Keratinocyte (primary cell): ENCODE measurements around the gene MRPS14. TPM values are rescaled to one million over a fixed set of nuclear protein-coding genes. Genes with fewer than 3 reads are reported as not detected.

Experiments used
- DNase-seq: peaks from one replicate; pipeline ENCODE4 v3.0.0-alpha.2; 2011; ENCODE audit warnings: low read depth, missing footprints, low spot score
- FAIRE-seq: peaks from 2 replicates; lab custom pipeline; 2011; peaks lifted over from hg19 to GRCh38; lab: Jason Lieb, UNC
- H2AFZ ChIP-seq: 2 replicates; pipeline ENCODE4 v1.6.0; 2012; ENCODE audit warnings: low read length, control low read depth, inconsistent platforms; ENCODE audit not compliant: control insufficient read depth
- H3K27ac ChIP-seq: 2 replicates; pipeline ENCODE4 v1.5.1; 2011; ENCODE audit warnings: low read length; ENCODE audit not compliant: control insufficient read depth, insufficient read depth
- H3K27me3 ChIP-seq: 3 replicates; pipeline ENCODE4 v1.6.0; 2011; ENCODE audit warnings: low read length; ENCODE audit not compliant: control insufficient read depth, insufficient read depth; ENCODE audit errors: extremely low read depth
- H3K36me3 ChIP-seq, 2 experiments: 2 replicates in 1 of 2; 3 replicates in 1 of 2; pipeline ENCODE4 v1.5.1; 2011; ENCODE audit warnings: low read length in 2 of 2, mild to moderate bottlenecking in 1 of 2; ENCODE audit not compliant: control insufficient read depth in 2 of 2, insufficient read depth in 2 of 2; ENCODE audit errors: extremely low read depth in 1 of 2
- H3K4me1 ChIP-seq: 3 replicates; pipeline ENCODE4 v1.5.1; 2011; ENCODE audit warnings: low read length; ENCODE audit not compliant: control insufficient read depth, insufficient read depth; ENCODE audit errors: extremely low read depth
- H3K4me2 ChIP-seq: 3 replicates; pipeline ENCODE4 v1.6.0; 2011; ENCODE audit warnings: low read depth, low read length; ENCODE audit not compliant: control insufficient read depth, insufficient read depth; ENCODE audit errors: extremely low read depth
- H3K4me3 ChIP-seq, 3 experiments: fragments of 200-600 bp in 1 of 3; sonication (generic) in 1 of 3; 2 replicates in 2 of 3; 3 replicates in 1 of 3; pipeline ENCODE4 v1.5.1; 2011 to 2016; ENCODE audit warnings: low read length in 3 of 3, mild to moderate bottlenecking in 3 of 3, control low read depth in 2 of 3, inconsistent platforms in 1 of 3, low read depth in 1 of 3, mixed read lengths in 1 of 3, mixed run types in 1 of 3, moderate library complexity in 1 of 3; ENCODE audit not compliant: control insufficient read depth in 2 of 3, insufficient read depth in 2 of 3; ENCODE audit errors: extremely low read depth in 1 of 3
- H3K79me2 ChIP-seq: 2 replicates; pipeline ENCODE4 v1.6.0; 2012; ENCODE audit warnings: low read length; ENCODE audit not compliant: control insufficient read depth, insufficient read depth
- H3K9ac ChIP-seq: 3 replicates; pipeline ENCODE4 v1.6.0; 2011; ENCODE audit warnings: low read length; ENCODE audit not compliant: control insufficient read depth, insufficient read depth; ENCODE audit errors: extremely low read depth
- H3K9me1 ChIP-seq: 3 replicates; pipeline ENCODE4 v1.6.0; 2011; ENCODE audit warnings: low read length; ENCODE audit not compliant: control insufficient read depth, insufficient read depth; ENCODE audit errors: extremely low read depth
- H3K9me3 ChIP-seq: 2 replicates; pipeline ENCODE4 v1.5.1; 2012; ENCODE audit warnings: low read depth, low read length; ENCODE audit not compliant: control insufficient read depth
- H4K20me1 ChIP-seq: 3 replicates; pipeline ENCODE4 v1.6.0; 2011; ENCODE audit warnings: low read length; ENCODE audit not compliant: control insufficient read depth, insufficient read depth; ENCODE audit errors: extremely low read depth
- EZH2 ChIP-seq: IDR thresholded peaks from one replicate; pipeline ENCODE4 v1.6.1; 2012; ENCODE audit warnings: inconsistent platforms, mild to moderate bottlenecking, low read length, moderate library complexity
- dilution Hi-C: fragments of 300-500 bp; cut with MboI; formaldehyde crosslinking; loops from one replicate; pipeline ENCODE4 v1.7.0; 2020; ENCODE audit warnings: low sequenced_read_pairs; ENCODE audit not compliant: extremely low pct_ligation_motif_present
- polyA plus RNA-seq, 5 experiments: library from polyadenylated mRNA; depleted of rRNA in 3 of 5; stranded (reverse) in 3 of 5; stranded (forward) in 1 of 5; unstranded in 1 of 5; fragments of >200 nt; gene quantifications; 1 replicate in 1 of 5; 2 replicates in 3 of 5; 3 replicates in 1 of 5; pipeline versions ENCODE4 v1.2.1 to v1.2.3, GENCODE V29; 2011 to 2012; ENCODE audit warnings: missing spikeins in 2 of 5, low read depth in 1 of 5, low replicate concordance in 1 of 5
- TF ChIP-seq, protein P1 (sequence below), 3 experiments: IDR thresholded peaks in 1 of 3; conservative IDR thresholded peaks in 1 of 3; optimal IDR thresholded peaks in 1 of 3; 2 replicates in 2 of 3; 3 replicates in 1 of 3; pipeline versions ENCODE3 to v1.5.1; 2011; ENCODE audit warnings: low read length in 3 of 3, mild to moderate bottlenecking in 3 of 3, moderate library complexity in 2 of 3, control low read depth in 1 of 3, inconsistent platforms in 1 of 3; ENCODE audit not compliant: insufficient read depth in 2 of 3; ENCODE audit errors: extremely low read depth in 1 of 3

MRPS14 gene
- polyA plus RNA-seq, 1 donor (not counting 4 experiments of a cell fraction or from before 2014, with no cell fraction given): 35.2 TPM

- Histone ChIP-seq H3K4me1 (peaks cover 19% of the 10 kb centered on the region), H3K9me1 (no peaks in the 10 kb centered on the region), H3K79me2 (peaks cover 34% of the 10 kb centered on the region), H3K27me3 (no peaks in the 10 kb centered on the region), H3K4me2 (no peak overlapping the region), H3K36me3 (peaks cover 5 to 6% of the 10 kb centered on the region in 2 experiments), H3K27ac (no peak overlapping the region), H2AFZ (no peak overlapping the region), H3K9ac (no peak overlapping the region), H3K4me3 (no peak overlapping the region), H4K20me1 (no peaks in the 10 kb centered on the region), H3K9me3 (no peaks in the 10 kb centered on the region)
- FAIRE-seq (no peak), DNase-seq (no peak)
- TF ChIP-seq EZH2: no peak
- TF ChIP-seq, protein P1, sequence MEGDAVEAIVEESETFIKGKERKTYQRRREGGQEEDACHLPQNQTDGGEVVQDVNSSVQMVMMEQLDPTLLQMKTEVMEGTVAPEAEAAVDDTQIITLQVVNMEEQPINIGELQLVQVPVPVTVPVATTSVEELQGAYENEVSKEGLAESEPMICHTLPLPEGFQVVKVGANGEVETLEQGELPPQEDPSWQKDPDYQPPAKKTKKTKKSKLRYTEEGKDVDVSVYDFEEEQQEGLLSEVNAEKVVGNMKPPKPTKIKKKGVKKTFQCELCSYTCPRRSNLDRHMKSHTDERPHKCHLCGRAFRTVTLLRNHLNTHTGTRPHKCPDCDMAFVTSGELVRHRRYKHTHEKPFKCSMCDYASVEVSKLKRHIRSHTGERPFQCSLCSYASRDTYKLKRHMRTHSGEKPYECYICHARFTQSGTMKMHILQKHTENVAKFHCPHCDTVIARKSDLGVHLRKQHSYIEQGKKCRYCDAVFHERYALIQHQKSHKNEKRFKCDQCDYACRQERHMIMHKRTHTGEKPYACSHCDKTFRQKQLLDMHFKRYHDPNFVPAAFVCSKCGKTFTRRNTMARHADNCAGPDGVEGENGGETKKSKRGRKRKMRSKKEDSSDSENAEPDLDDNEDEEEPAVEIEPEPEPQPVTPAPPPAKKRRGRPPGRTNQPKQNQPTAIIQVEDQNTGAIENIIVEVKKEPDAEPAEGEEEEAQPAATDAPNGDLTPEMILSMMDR (optimal IDR thresholded peaks at IDR 0.05 in 1 of 3, IDR thresholded peaks at IDR 0.05 in 1 of 3, conservative IDR thresholded peaks at IDR 0.05 in 1 of 3; ENCODE audit: extremely low read depth in 1 of 3, insufficient read depth in 2 of 3, low read length in 3 of 3): no peak
- dilution Hi-C loops: no loop called here
These were observed 3.7 kb downstream of the MRPS14 start for GRCh38 chr1:175019524-175019923.

DNA sequence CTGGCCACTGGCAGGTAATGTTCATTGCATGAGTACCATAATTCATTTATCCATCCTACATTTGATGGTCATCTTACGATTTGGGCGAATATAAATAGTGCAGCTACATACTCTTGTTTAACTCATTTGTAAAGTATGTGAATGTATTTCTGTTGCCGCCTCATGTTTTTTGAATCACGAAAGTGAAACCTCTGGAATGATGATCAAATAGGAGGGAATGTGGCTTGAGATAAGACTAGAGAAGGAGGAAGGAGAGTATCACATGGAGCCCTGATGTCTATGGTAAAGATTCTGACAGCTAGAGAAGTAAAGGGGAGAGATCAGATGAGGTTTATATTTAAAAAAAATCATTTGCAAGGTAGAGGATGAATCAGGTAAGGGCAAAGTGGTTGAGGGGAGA lies 8.0 kb downstream of the MRPS14 start:
- peaks cover 10 to 11% of the 10 kb centered on the region in 2 experiments for H3K36me3 ChIP-seq
- no peak overlapping the region for H3K9ac ChIP-seq
- no peaks in the 10 kb centered on the region for H4K20me1 ChIP-seq
- H3K4me3 ChIP-seq: no peak overlapping the region
- DNase-seq (no peak), FAIRE-seq (no peak)
- H3K9me3 ChIP-seq: no peaks in the 10 kb centered on the region
- no peaks in the 10 kb centered on the region for H3K9me1 ChIP-seq
- peaks cover 7% of the 10 kb centered on the region for H3K79me2 ChIP-seq
- no peak overlapping the region for H3K27ac ChIP-seq
- no peaks in the 10 kb centered on the region for H3K4me1 ChIP-seq
- no peak overlapping the region for H3K4me2 ChIP-seq
- no peak overlapping the region for H2AFZ ChIP-seq
- no peaks in the 10 kb centered on the region for H3K27me3 ChIP-seq
- TF ChIP-seq EZH2: no peak
- TF ChIP-seq, protein P1 (optimal IDR thresholded peaks at IDR 0.05 in 1 of 3, IDR thresholded peaks at IDR 0.05 in 1 of 3, conservative IDR thresholded peaks at IDR 0.05 in 1 of 3; ENCODE audit: extremely low read depth in 1 of 3, insufficient read depth in 2 of 3, low read length in 3 of 3): no peak
- dilution Hi-C loops: no loop called here
